Measurements from ENCODE around the gene ELAC2. TPM values are rescaled to one million over a fixed set of nuclear protein-coding genes. Genes with fewer than 3 reads are reported as not detected.

Gene ELAC2
- total and polyA plus RNA-seq, 11 donors = 28.2 to 114 (median 66.8) TPM

DNA sequence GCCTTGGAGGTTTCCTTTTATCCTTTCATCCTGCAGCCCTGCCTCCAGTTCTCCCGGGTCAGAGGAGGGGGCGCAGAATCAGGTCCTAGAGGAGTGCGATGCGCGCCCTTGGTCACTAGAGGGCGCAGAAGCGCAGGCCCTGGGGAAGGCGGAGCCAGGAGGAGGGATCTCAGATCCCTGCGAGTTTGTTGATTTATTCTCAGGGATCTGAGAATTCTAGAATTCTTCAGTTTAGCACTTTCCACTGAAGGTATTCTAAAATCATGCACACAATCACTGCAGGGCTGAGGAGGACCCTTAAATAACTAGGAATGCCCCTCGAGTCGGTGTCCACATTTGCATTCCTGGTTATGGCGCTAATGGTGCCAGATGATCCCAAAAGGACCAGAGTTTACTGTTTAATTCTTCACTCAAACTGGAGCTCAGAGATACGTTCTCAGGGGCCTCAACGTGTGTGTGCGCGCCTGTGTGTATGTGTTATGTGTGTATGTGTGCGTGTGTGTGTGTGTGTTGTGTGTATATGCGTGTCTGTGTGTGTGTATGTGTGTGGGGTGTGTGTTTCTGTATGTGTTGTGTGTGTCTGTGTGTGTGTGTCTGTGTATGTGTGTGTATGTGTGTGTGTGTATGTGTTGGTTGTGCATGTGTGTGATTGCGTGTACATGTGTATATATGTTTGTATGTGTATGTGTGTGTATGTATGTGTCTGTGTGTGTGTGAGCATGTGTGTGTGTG lies 6.9 kb upstream of the ELAC2 start:
- intact Hi-C loops (cut with DNase I) = loop anchor here in 1 of 10 donors (10.0 kb wide), 1 partner anchor 1280 kb away; the partner anchor contains the start of gene HS3ST3B1
- Histone ChIP-seq H3K9me3 (no peaks in the 10 kb centered on the region), H3K36me3 (no peaks in the 10 kb centered on the region), H3K4me3 (peak overlapping the region in 6 of 12 donors; percentile 3 to 43 (median 27)), H3K27ac (no peak overlapping the region), H3K4me1 (peaks cover 0 to 9% (median 0%) of the 10 kb centered on the region in 12 donors), H3K27me3 (peaks cover 0 to 10% (median 0%) of the 10 kb centered on the region in 9 donors)
- DNase-seq = peak in 4 of 5 donors; percentile 38 to 79 (median 58)
- TF ChIP-seq POLR2A (IDR thresholded peaks at IDR 0.05) = no peak
- TF ChIP-seq, protein P1, sequence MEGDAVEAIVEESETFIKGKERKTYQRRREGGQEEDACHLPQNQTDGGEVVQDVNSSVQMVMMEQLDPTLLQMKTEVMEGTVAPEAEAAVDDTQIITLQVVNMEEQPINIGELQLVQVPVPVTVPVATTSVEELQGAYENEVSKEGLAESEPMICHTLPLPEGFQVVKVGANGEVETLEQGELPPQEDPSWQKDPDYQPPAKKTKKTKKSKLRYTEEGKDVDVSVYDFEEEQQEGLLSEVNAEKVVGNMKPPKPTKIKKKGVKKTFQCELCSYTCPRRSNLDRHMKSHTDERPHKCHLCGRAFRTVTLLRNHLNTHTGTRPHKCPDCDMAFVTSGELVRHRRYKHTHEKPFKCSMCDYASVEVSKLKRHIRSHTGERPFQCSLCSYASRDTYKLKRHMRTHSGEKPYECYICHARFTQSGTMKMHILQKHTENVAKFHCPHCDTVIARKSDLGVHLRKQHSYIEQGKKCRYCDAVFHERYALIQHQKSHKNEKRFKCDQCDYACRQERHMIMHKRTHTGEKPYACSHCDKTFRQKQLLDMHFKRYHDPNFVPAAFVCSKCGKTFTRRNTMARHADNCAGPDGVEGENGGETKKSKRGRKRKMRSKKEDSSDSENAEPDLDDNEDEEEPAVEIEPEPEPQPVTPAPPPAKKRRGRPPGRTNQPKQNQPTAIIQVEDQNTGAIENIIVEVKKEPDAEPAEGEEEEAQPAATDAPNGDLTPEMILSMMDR (IDR thresholded peaks at IDR 0.05) = peak; percentile 88 to 99 (median 92)
- WGBS, 4 donors = 25 to 37% (median 29%) methylated on average over 19 of the region's 19 CpGs
- ATAC-seq = peak; percentile 69 to 88 (median 83)

DNA sequence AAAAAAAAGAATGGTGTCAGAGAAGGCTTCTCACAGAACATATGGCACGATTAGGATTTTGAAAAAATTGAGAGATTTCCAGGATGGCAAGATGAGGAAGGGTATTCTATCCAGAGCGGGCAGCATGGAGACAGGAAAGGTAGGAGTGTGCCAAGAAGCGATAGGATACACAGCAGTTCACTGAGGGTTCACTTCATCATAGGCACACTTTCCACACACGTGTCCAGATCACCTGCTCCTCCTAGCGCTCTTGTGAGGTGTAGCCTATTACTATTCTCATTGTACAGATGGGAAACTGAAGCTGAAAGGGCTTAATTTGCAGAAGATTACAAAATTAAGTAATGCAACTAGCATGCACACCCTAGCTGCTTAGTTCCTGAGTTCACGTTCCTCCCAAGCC lies 6.2 kb upstream of the ELAC2 start:
- Histone ChIP-seq H3K9me3 (no peaks in the 10 kb centered on the region), H3K4me3 (peak overlapping the region in 2 of 12 donors; percentile 35 to 43), H3K36me3 (no peaks in the 10 kb centered on the region), H3K27ac (no peak overlapping the region), H3K27me3 (peaks cover 0 to 10% (median 0%) of the 10 kb centered on the region in 9 donors), H3K4me1 (peaks cover 0 to 9% (median under 1%) of the 10 kb centered on the region in 12 donors)
- intact Hi-C loops (cut with DNase I) = loop anchor here in 1 of 10 donors (10.0 kb wide), 1 partner anchor 1281 kb away; the partner anchor contains the start of gene HS3ST3B1
- peak in 1 of 4 donors; percentile 8 for ATAC-seq
- TF ChIP-seq POLR2A (IDR thresholded peaks at IDR 0.05) = no peak
- TF ChIP-seq, protein P1 (IDR thresholded peaks at IDR 0.05) = no peak
- 54 to 64% (median 56%) methylated on average over 6 of the region's 6 CpGs for WGBS, 4 donors
- DNase-seq = no peak

DNA sequence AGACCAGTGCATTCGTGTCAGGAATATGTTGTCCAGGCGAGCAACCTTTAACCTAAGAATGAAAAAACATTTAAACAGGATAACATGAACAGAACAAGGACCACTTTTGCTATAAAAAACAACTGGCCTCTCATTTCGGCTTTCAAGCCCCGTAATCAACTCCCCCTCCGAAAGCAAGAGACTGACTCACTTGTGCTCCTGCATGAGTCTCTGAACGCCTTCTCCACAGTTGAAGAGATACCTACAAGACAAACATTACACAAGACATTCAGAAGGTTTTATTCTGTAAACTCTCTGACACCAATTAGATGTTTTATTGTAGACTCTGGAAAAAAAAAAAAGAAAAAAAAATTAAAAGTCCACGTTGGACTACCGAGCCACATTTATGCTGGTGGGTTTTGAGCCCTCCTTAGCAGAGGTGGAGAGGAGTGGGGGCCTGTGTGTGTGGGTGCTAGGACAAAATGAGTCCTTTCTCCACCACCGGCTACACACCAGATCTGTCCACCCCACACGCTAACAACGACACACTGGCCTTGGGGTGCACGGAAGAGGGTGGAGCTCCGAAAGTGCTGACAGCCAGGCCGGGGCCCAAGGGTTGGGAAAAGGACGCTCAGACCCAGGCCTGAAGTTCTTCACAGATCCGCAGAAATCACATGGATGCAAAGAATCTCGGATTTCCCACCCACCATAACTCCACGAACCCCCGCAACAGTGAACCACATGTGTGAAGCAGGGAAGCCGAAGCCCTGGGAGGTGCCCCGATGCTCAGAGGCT lies 759 bp downstream of the ELAC2 start:
- peak overlapping the region; percentile 54 to 97 (median 86) for H3K4me3 ChIP-seq
- peak overlapping the region; percentile 2 to 95 (median 82) for H3K27ac ChIP-seq
- H3K36me3 ChIP-seq = peaks cover 0 to 47% (median 43%) of the 10 kb centered on the region in 9 donors
- ATAC-seq (peak in 2 of 4 donors; percentile 14 to 32), DNase-seq (no peak)
- no peaks in the 10 kb centered on the region for H3K9me3 ChIP-seq
- TF ChIP-seq, protein P1 (IDR thresholded peaks at IDR 0.05) = no peak
- TF ChIP-seq POLR2A (IDR thresholded peaks at IDR 0.05) = no peak
- intact Hi-C loops (cut with DNase I) = loop anchor here in 1 of 10 donors (5.0 kb wide), 1 partner anchor 350 kb away; the partner anchor contains the start of gene MYOCD
- H3K27me3 ChIP-seq = no peaks in the 10 kb centered on the region
- 18 to 29% (median 20%) methylated on average over 14 to 21 of the region's 21 CpGs for WGBS, 4 donors
- H3K4me1 ChIP-seq = peaks cover 0 to 22% (median 11%) of the 10 kb centered on the region in 12 donors
